HCEC 1CT (cell line): Measurements from ENCODE around the gene TTC33.
"Not testable (repeated sequence)": the region's sequence is repeated elsewhere in the genome, so short reads cannot be mapped to it uniquely, and the experiment has no call there.

Source experiments
- DNase-seq: peaks from one replicate; pipeline ENCODE4 v3.0.0-alpha.2; 2017

The TTC33 gene

GRCh38 chr5:40603378-40603777 is 152.4 kb downstream of the TTC33 start:
- peak; percentile 24 for DNase-seq

- no peak for DNase-seq
These were observed 154.4 kb downstream of the TTC33 start for GRCh38 chr5:40601198-40601868.

GRCh38 chr5:40600383-40600782 is 155.4 kb downstream of the TTC33 start:
- no peak for DNase-seq

GRCh38 chr5:40599676-40600075 is 156.1 kb downstream of the TTC33 start:
- DNase-seq = no peak

GRCh38 chr5:40594811-40595210 is 160.9 kb downstream of the TTC33 start:
- peak; percentile 66 for DNase-seq

- DNase-seq = not testable (repeated sequence)
These were observed 163.9 kb downstream of the TTC33 start for GRCh38 chr5:40591727-40592396.

GRCh38 chr5:40587376-40587775 is 168.4 kb downstream of the TTC33 start:
- DNase-seq = no peak

GRCh38 chr5:40585537-40586267 is 170.1 kb downstream of the TTC33 start:
- no peak for DNase-seq

- no peak for DNase-seq
These were observed 171.7 kb downstream of the TTC33 start for GRCh38 chr5:40584054-40584453.

GRCh38 chr5:40578501-40579451 is 177.0 kb downstream of the TTC33 start:
- no peak for DNase-seq

- DNase-seq = no peak
These were observed 178.0 kb downstream of the TTC33 start for GRCh38 chr5:40577718-40578117.

- DNase-seq = no peak
These were observed 179.8 kb downstream of the TTC33 start for GRCh38 chr5:40575921-40576320.

- DNase-seq = no peak
These were observed 180.3 kb downstream of the TTC33 start for GRCh38 chr5:40575411-40575810.

- DNase-seq = peak; percentile 62
These were observed 182.8 kb downstream of the TTC33 start for GRCh38 chr5:40572937-40573336.

- no peak for DNase-seq
These were observed 183.4 kb downstream of the TTC33 start for GRCh38 chr5:40572391-40572790.

GRCh38 chr5:40571729-40572128 is 184.0 kb downstream of the TTC33 start:
- DNase-seq = no peak

- peak; percentile 80 for DNase-seq
These were observed 185.2 kb downstream of the TTC33 start for GRCh38 chr5:40570408-40571129.

- peak; percentile 39 for DNase-seq
These were observed 186.1 kb downstream of the TTC33 start for GRCh38 chr5:40569546-40570270.

- DNase-seq = no peak
These were observed 187.2 kb downstream of the TTC33 start for GRCh38 chr5:40568548-40568947.

- not testable (repeated sequence) for DNase-seq
These were observed 192.6 kb downstream of the TTC33 start for GRCh38 chr5:40563173-40563572.

GRCh38 chr5:40560474-40561110 is 195.2 kb downstream of the TTC33 start:
- DNase-seq = no peak
